GM23338 (cell line): ENCODE results near the gene ATN1. TPM values are rescaled to one million over a fixed set of nuclear protein-coding genes. Genes with fewer than 3 reads are reported as not detected.
A peak's percentile ranks its signal among the peaks of the same experiment; 100 is the strongest.

ENCODE experiments used
- ATAC-seq: fragments of 200-7000 bp; cut with Tn5 transposase; 3 replicates; pipeline ENCODE4 v1.9.1; 2020
- DNase-seq: peaks from one replicate; pipeline ENCODE4 v3.0.0-alpha.2; 2015; ENCODE audit warnings: low spot score
- H2AFZ ChIP-seq: fragments of 200-600 bp; sonication (generic); 2 replicates; pipeline ENCODE4 v1.8.0; 2016; ENCODE audit warnings: antibody characterized with exemption, mild to moderate bottlenecking, moderate library complexity
- H3F3A ChIP-seq: fragments of 200-600 bp; sonication (generic); replicated peaks from 2 replicates; pipeline ENCODE4 v1.8.0; 2017; ENCODE audit warnings: antibody characterized with exemption, mixed run types, low read depth
- H3K27ac ChIP-seq: fragments of 200-600 bp; sonication (generic); 2 replicates; pipeline ENCODE4 v1.6.1; 2016; ENCODE audit warnings: low read depth
- H3K27me3 ChIP-seq: fragments of 200-600 bp; sonication (generic); 2 replicates; pipeline ENCODE4 v1.8.0; 2016; ENCODE audit warnings: mild to moderate bottlenecking, mixed run types, moderate library complexity; ENCODE audit not compliant: insufficient read depth
- H3K36me3 ChIP-seq: fragments of 200-600 bp; sonication (generic); 2 replicates; pipeline ENCODE4 v1.8.0; 2016; ENCODE audit warnings: mild to moderate bottlenecking; ENCODE audit not compliant: insufficient read depth
- H3K4me1 ChIP-seq: fragments of 200-600 bp; sonication (generic); 2 replicates; pipeline ENCODE4 v1.8.0; 2016; ENCODE audit warnings: mild to moderate bottlenecking, moderate library complexity; ENCODE audit not compliant: insufficient read depth
- H3K4me2 ChIP-seq: fragments of 200-600 bp; sonication (generic); 2 replicates; pipeline ENCODE4 v1.7.1; 2017; ENCODE audit warnings: mixed run types
- H3K4me3 ChIP-seq: fragments of 200-600 bp; sonication (generic); 2 replicates; pipeline ENCODE4 v1.6.1; 2016; ENCODE audit warnings: mixed run types
- H3K79me2 ChIP-seq: fragments of 200-600 bp; sonication (generic); replicated peaks from 2 replicates; pipeline ENCODE4 v1.8.0; 2017; ENCODE audit warnings: mild to moderate bottlenecking; ENCODE audit not compliant: insufficient read depth
- H3K9me2 ChIP-seq: fragments of 200-600 bp; sonication (generic); 2 replicates; pipeline ENCODE4 v1.8.0; 2017; ENCODE audit not compliant: insufficient read depth
- H4K20me1 ChIP-seq: fragments of 200-600 bp; sonication (generic); replicated peaks from 2 replicates; pipeline ENCODE4 v1.8.0; 2017; ENCODE audit warnings: mild to moderate bottlenecking; ENCODE audit not compliant: insufficient read depth
- H3K27ac Mint-ChIP-seq: 2 replicates; pipeline ENCODE4 v1.8.0; 2020; ENCODE audit warnings: inconsistent platforms, mild to moderate bottlenecking, moderate library complexity, mixed read lengths
- H3K27me3 Mint-ChIP-seq: 3 replicates; pipeline ENCODE4 v1.8.0; 2022; ENCODE audit warnings: low read depth, mild to moderate bottlenecking, moderate library complexity, mixed read lengths, inconsistent platforms; ENCODE audit not compliant: insufficient read depth, poor library complexity
- H3K36me3 Mint-ChIP-seq: 3 replicates; pipeline ENCODE4 v1.8.0; 2021; ENCODE audit warnings: low read depth, mild to moderate bottlenecking, inconsistent platforms, moderate library complexity, mixed read lengths
- H3K4me1 Mint-ChIP-seq: 3 replicates; pipeline ENCODE4 v1.8.0; 2020; ENCODE audit warnings: mild to moderate bottlenecking, inconsistent platforms, mixed read lengths
- H3K4me3 Mint-ChIP-seq: 3 replicates; pipeline ENCODE4 v1.8.0; 2021; ENCODE audit warnings: moderate library complexity, mild to moderate bottlenecking, inconsistent platforms, mixed read lengths
- H3K9me3 Mint-ChIP-seq: 3 replicates; pipeline ENCODE4 v1.8.0; 2020; ENCODE audit warnings: moderate library complexity, mild to moderate bottlenecking, inconsistent platforms, mixed read lengths
- CREB1 ChIP-seq: fragments of 250-450 bp; sonication (Bioruptor Pico); IDR thresholded peaks from 2 replicates; pipeline ENCODE4 v1.5.0; 2020; ENCODE audit warnings: low read depth, mild to moderate bottlenecking, moderate library complexity
- CTCF ChIP-seq, 2 experiments: fragments of 200-600 bp in 1 of 2; sonication (generic) in 1 of 2; conservative IDR thresholded peaks; 2 replicates each; pipeline versions ENCODE4 v1.5.1 to v1.6.1; 2016 to 2017; ENCODE audit warnings: antibody characterized with exemption in 2 of 2, low read depth in 2 of 2, mild to moderate bottlenecking in 2 of 2, moderate library complexity in 1 of 2
- EZH2 ChIP-seq: fragments of 200-600 bp; sonication (generic); IDR thresholded peaks from one replicate; pipeline ENCODE4 v1.8.0; 2017; ENCODE audit warnings: antibody characterized with exemption, mild to moderate bottlenecking, low read depth; ENCODE audit not compliant: unreplicated experiment
- EZH2phosphoT487 ChIP-seq: fragments of 200-600 bp; sonication (generic); IDR thresholded peaks from one replicate; pipeline ENCODE4 v1.8.1; 2018; ENCODE audit warnings: antibody characterized with exemption; ENCODE audit not compliant: unreplicated experiment
- JUNB ChIP-seq: IDR thresholded peaks from one replicate; pipeline ENCODE4 v1.6.1; 2016; ENCODE audit warnings: antibody characterized with exemption; ENCODE audit not compliant: unreplicated experiment
- NANOG ChIP-seq: IDR thresholded peaks from 2 replicates; pipeline ENCODE4 v1.6.1; 2016; ENCODE audit warnings: antibody characterized with exemption, borderline replicate concordance
- POLR2AphosphoS5 ChIP-seq: IDR thresholded peaks from 2 replicates; pipeline ENCODE4 v1.6.1; 2016; ENCODE audit warnings: antibody characterized with exemption, low read depth
- STAT1 ChIP-seq: IDR thresholded peaks from one replicate; pipeline ENCODE4 v1.6.1; 2016; ENCODE audit warnings: antibody characterized with exemption; ENCODE audit not compliant: unreplicated experiment
- ZNF114 ChIP-seq: fragments of 250-450 bp; sonication (Bioruptor Pico); IDR thresholded peaks from 2 replicates; pipeline ENCODE4 v1.5.0; 2020; ENCODE audit warnings: mild to moderate bottlenecking, moderate library complexity
- ZNF331 ChIP-seq: fragments of 250-450 bp; sonication (Bioruptor Pico); IDR thresholded peaks from 2 replicates; pipeline ENCODE4 v1.5.0; 2020; ENCODE audit warnings: low read depth, mild to moderate bottlenecking, moderate library complexity
- polyA plus RNA-seq: library from polyadenylated mRNA; unstranded; fragments of >200 nt; fragmentation: Nextera tagmentation; extraction: Ambion mirVana; gene quantifications from 2 replicates; pipeline ENCODE4 v1.2.1, GENCODE V29; 2016
- total RNA-seq: library from RNA; depleted of rRNA; stranded (reverse); fragments of >200 nt; shearing (Covaris generic); gene quantifications from 2 replicates; pipeline ENCODE4 v1.2.3, GENCODE V29; 2014
- TF ChIP-seq, protein P1 (sequence below): fragments of 250-450 bp; sonication (Bioruptor Pico); IDR thresholded peaks from 2 replicates; pipeline ENCODE4 v1.5.0; 2020; ENCODE audit warnings: mild to moderate bottlenecking, moderate library complexity
- TF ChIP-seq, protein P2 (sequence below): IDR thresholded peaks from 2 replicates; pipeline ENCODE4 v1.6.1; 2016; ENCODE audit warnings: antibody characterized with exemption
- TF ChIP-seq, protein P3 (sequence below): IDR thresholded peaks from one replicate; pipeline ENCODE4 v1.6.1; 2018; ENCODE audit warnings: antibody characterized with exemption; ENCODE audit not compliant: unreplicated experiment

The ATN1 gene
- total and polyA plus RNA-seq, 2 experiments from 2014 or later, result 27.2 to 49.6 TPM

DNA sequence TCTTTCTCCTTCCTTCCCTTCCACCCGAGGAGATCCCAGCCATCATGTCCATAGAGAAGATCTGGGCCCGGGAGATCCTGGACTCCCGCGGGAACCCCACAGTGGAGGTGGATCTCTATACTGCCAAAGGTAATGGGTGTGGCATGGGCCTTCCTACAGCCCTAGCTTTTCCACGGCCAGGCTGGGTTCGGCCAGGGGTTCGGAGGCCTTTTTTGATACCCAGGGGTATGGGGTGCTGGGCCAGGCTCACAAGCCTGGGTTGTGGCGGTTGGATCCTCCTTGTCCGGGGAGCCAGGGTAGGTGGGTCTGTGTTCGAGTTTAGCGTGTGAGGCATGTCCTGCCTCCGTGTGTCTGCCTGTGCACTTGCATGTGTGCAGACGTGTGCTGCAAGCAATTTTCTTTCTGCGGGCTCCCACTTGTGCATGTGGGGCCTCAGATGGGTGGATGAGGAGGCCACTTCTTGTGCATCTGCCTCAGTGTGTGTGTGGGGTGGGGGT lies 11.9 kb upstream of the ATN1 start:
- peaks cover 44% of the 10 kb centered on the region for H3K36me3 Mint-ChIP-seq
- no peak for DNase-seq
- no peak for TF ChIP-seq ZNF331 (CRISPR knock-in tag)
- TF ChIP-seq, protein P1, sequence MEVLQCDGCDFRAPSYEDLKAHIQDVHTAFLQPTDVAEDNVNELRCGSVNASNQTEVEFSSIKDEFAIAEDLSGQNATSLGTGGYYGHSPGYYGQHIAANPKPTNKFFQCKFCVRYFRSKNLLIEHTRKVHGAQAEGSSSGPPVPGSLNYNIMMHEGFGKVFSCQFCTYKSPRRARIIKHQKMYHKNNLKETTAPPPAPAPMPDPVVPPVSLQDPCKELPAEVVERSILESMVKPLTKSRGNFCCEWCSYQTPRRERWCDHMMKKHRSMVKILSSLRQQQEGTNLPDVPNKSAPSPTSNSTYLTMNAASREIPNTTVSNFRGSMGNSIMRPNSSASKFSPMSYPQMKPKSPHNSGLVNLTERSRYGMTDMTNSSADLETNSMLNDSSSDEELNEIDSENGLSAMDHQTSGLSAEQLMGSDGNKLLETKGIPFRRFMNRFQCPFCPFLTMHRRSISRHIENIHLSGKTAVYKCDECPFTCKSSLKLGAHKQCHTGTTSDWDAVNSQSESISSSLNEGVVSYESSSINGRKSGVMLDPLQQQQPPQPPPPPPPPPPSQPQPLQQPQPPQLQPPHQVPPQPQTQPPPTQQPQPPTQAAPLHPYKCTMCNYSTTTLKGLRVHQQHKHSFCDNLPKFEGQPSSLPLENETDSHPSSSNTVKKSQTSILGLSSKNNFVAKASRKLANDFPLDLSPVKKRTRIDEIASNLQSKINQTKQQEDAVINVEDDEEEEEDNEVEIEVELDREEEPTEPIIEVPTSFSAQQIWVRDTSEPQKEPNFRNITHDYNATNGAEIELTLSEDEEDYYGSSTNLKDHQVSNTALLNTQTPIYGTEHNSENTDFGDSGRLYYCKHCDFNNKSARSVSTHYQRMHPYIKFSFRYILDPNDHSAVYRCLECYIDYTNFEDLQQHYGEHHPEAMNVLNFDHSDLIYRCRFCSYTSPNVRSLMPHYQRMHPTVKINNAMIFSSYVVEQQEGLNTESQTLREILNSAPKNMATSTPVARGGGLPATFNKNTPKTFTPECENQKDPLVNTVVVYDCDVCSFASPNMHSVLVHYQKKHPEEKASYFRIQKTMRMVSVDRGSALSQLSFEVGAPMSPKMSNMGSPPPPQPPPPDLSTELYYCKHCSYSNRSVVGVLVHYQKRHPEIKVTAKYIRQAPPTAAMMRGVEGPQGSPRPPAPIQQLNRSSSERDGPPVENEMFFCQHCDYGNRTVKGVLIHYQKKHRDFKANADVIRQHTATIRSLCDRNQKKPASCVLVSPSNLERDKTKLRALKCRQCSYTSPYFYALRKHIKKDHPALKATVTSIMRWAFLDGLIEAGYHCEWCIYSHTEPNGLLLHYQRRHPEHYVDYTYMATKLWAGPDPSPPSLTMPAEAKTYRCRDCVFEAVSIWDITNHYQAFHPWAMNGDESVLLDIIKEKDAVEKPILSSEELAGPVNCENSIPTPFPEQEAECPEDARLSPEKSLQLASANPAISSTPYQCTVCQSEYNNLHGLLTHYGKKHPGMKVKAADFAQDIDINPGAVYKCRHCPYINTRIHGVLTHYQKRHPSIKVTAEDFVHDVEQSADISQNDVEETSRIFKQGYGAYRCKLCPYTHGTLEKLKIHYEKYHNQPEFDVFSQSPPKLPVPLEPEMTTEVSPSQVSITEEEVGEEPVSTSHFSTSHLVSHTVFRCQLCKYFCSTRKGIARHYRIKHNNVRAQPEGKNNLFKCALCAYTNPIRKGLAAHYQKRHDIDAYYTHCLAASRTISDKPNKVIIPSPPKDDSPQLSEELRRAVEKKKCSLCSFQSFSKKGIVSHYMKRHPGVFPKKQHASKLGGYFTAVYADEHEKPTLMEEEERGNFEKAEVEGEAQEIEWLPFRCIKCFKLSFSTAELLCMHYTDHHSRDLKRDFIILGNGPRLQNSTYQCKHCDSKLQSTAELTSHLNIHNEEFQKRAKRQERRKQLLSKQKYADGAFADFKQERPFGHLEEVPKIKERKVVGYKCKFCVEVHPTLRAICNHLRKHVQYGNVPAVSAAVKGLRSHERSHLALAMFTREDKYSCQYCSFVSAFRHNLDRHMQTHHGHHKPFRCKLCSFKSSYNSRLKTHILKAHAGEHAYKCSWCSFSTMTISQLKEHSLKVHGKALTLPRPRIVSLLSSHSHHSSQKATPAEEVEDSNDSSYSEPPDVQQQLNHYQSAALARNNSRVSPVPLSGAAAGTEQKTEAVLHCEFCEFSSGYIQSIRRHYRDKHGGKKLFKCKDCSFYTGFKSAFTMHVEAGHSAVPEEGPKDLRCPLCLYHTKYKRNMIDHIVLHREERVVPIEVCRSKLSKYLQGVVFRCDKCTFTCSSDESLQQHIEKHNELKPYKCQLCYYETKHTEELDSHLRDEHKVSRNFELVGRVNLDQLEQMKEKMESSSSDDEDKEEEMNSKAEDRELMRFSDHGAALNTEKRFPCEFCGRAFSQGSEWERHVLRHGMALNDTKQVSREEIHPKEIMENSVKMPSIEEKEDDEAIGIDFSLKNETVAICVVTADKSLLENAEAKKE (CRISPR knock-in tag), result no peak
- TF ChIP-seq CTCF (conservative IDR thresholded peaks at IDR 0.05; ENCODE audit: low read depth in 2 of 2), result no peak
- no peak for TF ChIP-seq CREB1 (CRISPR knock-in tag)
- TF ChIP-seq POLR2AphosphoS5, result no peak
- no peak for TF ChIP-seq JUNB
- TF ChIP-seq ZNF114 (CRISPR knock-in tag), result no peak
- TF ChIP-seq, protein P2, sequence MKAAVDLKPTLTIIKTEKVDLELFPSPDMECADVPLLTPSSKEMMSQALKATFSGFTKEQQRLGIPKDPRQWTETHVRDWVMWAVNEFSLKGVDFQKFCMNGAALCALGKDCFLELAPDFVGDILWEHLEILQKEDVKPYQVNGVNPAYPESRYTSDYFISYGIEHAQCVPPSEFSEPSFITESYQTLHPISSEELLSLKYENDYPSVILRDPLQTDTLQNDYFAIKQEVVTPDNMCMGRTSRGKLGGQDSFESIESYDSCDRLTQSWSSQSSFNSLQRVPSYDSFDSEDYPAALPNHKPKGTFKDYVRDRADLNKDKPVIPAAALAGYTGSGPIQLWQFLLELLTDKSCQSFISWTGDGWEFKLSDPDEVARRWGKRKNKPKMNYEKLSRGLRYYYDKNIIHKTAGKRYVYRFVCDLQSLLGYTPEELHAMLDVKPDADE, result no peak
- TF ChIP-seq NANOG, result no peak
- TF ChIP-seq STAT1, result no peak
- TF ChIP-seq EZH2phosphoT487, result no peak
- no peak for TF ChIP-seq EZH2
- TF ChIP-seq, protein P3, sequence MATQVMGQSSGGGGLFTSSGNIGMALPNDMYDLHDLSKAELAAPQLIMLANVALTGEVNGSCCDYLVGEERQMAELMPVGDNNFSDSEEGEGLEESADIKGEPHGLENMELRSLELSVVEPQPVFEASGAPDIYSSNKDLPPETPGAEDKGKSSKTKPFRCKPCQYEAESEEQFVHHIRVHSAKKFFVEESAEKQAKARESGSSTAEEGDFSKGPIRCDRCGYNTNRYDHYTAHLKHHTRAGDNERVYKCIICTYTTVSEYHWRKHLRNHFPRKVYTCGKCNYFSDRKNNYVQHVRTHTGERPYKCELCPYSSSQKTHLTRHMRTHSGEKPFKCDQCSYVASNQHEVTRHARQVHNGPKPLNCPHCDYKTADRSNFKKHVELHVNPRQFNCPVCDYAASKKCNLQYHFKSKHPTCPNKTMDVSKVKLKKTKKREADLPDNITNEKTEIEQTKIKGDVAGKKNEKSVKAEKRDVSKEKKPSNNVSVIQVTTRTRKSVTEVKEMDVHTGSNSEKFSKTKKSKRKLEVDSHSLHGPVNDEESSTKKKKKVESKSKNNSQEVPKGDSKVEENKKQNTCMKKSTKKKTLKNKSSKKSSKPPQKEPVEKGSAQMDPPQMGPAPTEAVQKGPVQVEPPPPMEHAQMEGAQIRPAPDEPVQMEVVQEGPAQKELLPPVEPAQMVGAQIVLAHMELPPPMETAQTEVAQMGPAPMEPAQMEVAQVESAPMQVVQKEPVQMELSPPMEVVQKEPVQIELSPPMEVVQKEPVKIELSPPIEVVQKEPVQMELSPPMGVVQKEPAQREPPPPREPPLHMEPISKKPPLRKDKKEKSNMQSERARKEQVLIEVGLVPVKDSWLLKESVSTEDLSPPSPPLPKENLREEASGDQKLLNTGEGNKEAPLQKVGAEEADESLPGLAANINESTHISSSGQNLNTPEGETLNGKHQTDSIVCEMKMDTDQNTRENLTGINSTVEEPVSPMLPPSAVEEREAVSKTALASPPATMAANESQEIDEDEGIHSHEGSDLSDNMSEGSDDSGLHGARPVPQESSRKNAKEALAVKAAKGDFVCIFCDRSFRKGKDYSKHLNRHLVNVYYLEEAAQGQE, result no peak
- H3K4me3 ChIP-seq, result peak overlapping the region; percentile 92; the same call in 1 of the 2 replicates
- 0 out of 2 replicates have a peak, but pooled peaks cover 15% of the 10 kb centered on the region for H3F3A ChIP-seq
- no peak for ATAC-seq
- H3K27ac ChIP-seq, result no peak overlapping the region
- H4K20me1 ChIP-seq, result no peaks in the 10 kb centered on the region
- H3K4me3 Mint-ChIP-seq, result peak overlapping the region; percentile 97
- no peaks in the 10 kb centered on the region for H3K9me2 ChIP-seq
- no peaks in the 10 kb centered on the region for H3K27me3 ChIP-seq
- H3K36me3 ChIP-seq, result peaks cover 6% of the 10 kb centered on the region
- H3K4me1 ChIP-seq, result peaks cover 19% of the 10 kb centered on the region
- peaks cover 17% of the 10 kb centered on the region for H3K27me3 Mint-ChIP-seq
- no peaks in the 10 kb centered on the region for H3K9me3 Mint-ChIP-seq
- no peak overlapping the region for H2AFZ ChIP-seq
- peaks cover 8% of the 10 kb centered on the region for H3K79me2 ChIP-seq
- H3K4me1 Mint-ChIP-seq, result peaks cover 39% of the 10 kb centered on the region
- peak overlapping the region; percentile 98 for H3K4me2 ChIP-seq
- H3K27ac Mint-ChIP-seq, result no peak overlapping the region
